ENCODE results near the gene RIPOR1. TPM values are rescaled to one million over a fixed set of nuclear protein-coding genes. Genes with fewer than 3 reads are reported as not detected.
A peak's percentile ranks its signal among the peaks of the same experiment; 100 is the strongest.
"Not testable (repeated sequence)": the region's sequence is repeated elsewhere in the genome, so short reads cannot be mapped to it uniquely, and the experiment has no call there.

Gene RIPOR1
- total RNA-seq, 2 donors from 2014 or later: 14.4 to 19.0 TPM

- Histone ChIP-seq H3K4me3 (no peak overlapping the region), H3K9me3 (no peaks in the 10 kb centered on the region), H3K27ac (no peak overlapping the region), H3K27me3 (no peaks in the 10 kb centered on the region), H3K4me1 (no peaks in the 10 kb centered on the region), H3K36me3 (no peaks in the 10 kb centered on the region), H3K9ac (ENCODE audit: low read depth in 2 of 2, low read length in 2 of 2) (no peak overlapping the region)
- intact Hi-C loops (cut with DNase I): no loop called here
- no peak for DNase-seq
- TF ChIP-seq CTCF (IDR thresholded peaks at IDR 0.05): no peak
Measured at GRCh38 chr16:67509016-67509415, 19.6 kb upstream of the RIPOR1 start.

GRCh38 chr16:67513892-67514291 lies 14.7 kb upstream of the RIPOR1 start:
- H3K27me3 ChIP-seq; H3K9ac ChIP-seq (ENCODE audit: low read depth in 2 of 2, low read length in 2 of 2); H3K4me3 ChIP-seq; H3K4me1 ChIP-seq; intact Hi-C loops (cut with DNase I); H3K36me3 ChIP-seq; H3K9me3 ChIP-seq; H3K27ac ChIP-seq; DNase-seq: not testable (repeated sequence)

- H3K4me3 ChIP-seq: no peak overlapping the region
- H3K4me1 ChIP-seq: no peaks in the 10 kb centered on the region
- no peak overlapping the region for H3K9ac ChIP-seq (ENCODE audit: low read depth in 2 of 2, low read length in 2 of 2)
- no peaks in the 10 kb centered on the region for H3K36me3 ChIP-seq
- no peaks in the 10 kb centered on the region for H3K9me3 ChIP-seq
- DNase-seq: peak; percentile 85
- no peaks in the 10 kb centered on the region for H3K27me3 ChIP-seq
- TF ChIP-seq CTCF (IDR thresholded peaks at IDR 0.05): peak; percentile 62
- no peak overlapping the region for H3K27ac ChIP-seq
- intact Hi-C loops (cut with DNase I): no loop called here
Measured at GRCh38 chr16:67514382-67514828, 14.2 kb upstream of the RIPOR1 start.

- no peak overlapping the region for H3K4me3 ChIP-seq
- no peak for TF ChIP-seq CTCF (IDR thresholded peaks at IDR 0.05)
- no peak for DNase-seq
- no peak overlapping the region for H3K9ac ChIP-seq (ENCODE audit: low read depth in 2 of 2, low read length in 2 of 2)
- no peaks in the 10 kb centered on the region for H3K27me3 ChIP-seq
- intact Hi-C loops (cut with DNase I): no loop called here
- H3K36me3 ChIP-seq: no peaks in the 10 kb centered on the region
- no peaks in the 10 kb centered on the region for H3K4me1 ChIP-seq
- no peaks in the 10 kb centered on the region for H3K9me3 ChIP-seq
- no peak overlapping the region for H3K27ac ChIP-seq
Measured at GRCh38 chr16:67516296-67517154, 12.1 kb upstream of the RIPOR1 start.

GRCh38 chr16:67517155-67517445 lies 11.5 kb upstream of the RIPOR1 start:
- no peaks in the 10 kb centered on the region for H3K9me3 ChIP-seq
- H3K9ac ChIP-seq (ENCODE audit: low read depth in 2 of 2, low read length in 2 of 2): no peak overlapping the region
- H3K27ac ChIP-seq: no peak overlapping the region
- H3K4me3 ChIP-seq: no peak overlapping the region
- DNase-seq: no peak
- no peaks in the 10 kb centered on the region for H3K36me3 ChIP-seq
- H3K4me1 ChIP-seq: no peaks in the 10 kb centered on the region
- H3K27me3 ChIP-seq: no peaks in the 10 kb centered on the region
- intact Hi-C loops (cut with DNase I): no loop called here
- TF ChIP-seq CTCF (IDR thresholded peaks at IDR 0.05): no peak

GRCh38 chr16:67517661-67518423 lies 10.8 kb upstream of the RIPOR1 start:
- TF ChIP-seq CTCF (IDR thresholded peaks at IDR 0.05): no peak
- no peak for DNase-seq
- no peaks in the 10 kb centered on the region for H3K4me1 ChIP-seq
- intact Hi-C loops (cut with DNase I): no loop called here
- H3K27ac ChIP-seq: no peak overlapping the region
- no peaks in the 10 kb centered on the region for H3K36me3 ChIP-seq
- H3K9me3 ChIP-seq: no peaks in the 10 kb centered on the region
- H3K9ac ChIP-seq (ENCODE audit: low read depth in 2 of 2, low read length in 2 of 2): peak overlapping the region in 1 of 2 donors; percentile 37
- no peaks in the 10 kb centered on the region for H3K27me3 ChIP-seq
- H3K4me3 ChIP-seq: no peak overlapping the region
